H1 (cell line): ENCODE measurements around the gene LRP1. TPM values are rescaled to one million over a fixed set of nuclear protein-coding genes. Genes with fewer than 3 reads are reported as not detected.

Experiments used
- CTCF ChIA-PET: fragments of 300-600 bp; sonication (Branson Sonifier 250); formaldehyde crosslinking; loops from one replicate; lab custom pipeline; 2021; ENCODE audit not compliant: partially characterized antibody; lab: Charles Lee
- POLR2A ChIA-PET: fragments of 300-600 bp; sonication (Branson Sonifier 250); formaldehyde crosslinking; loops from one replicate; lab custom pipeline; 2021; ENCODE audit warnings: inconsistent platforms; ENCODE audit not compliant: partially characterized antibody; lab: Charles Lee
- DNase-seq, 2 experiments: peaks; one replicate each; pipeline versions ENCODE4 v3.0.0 to v3.0.0-alpha.2; 2010 to 2022; ENCODE audit warnings: low spot score in 2 of 2, low read depth in 1 of 2, mixed read lengths in 1 of 2
- FAIRE-seq: peaks from 2 replicates; lab custom pipeline; 2011; peaks lifted over from hg19 to GRCh38; lab: Jason Lieb, UNC
- H2AFZ ChIP-seq: 2 replicates; pipeline ENCODE4 v1.8.1; 2012; ENCODE audit warnings: low read length, inconsistent platforms
- H2AK5ac ChIP-seq: 2 replicates; pipeline ENCODE4 v1.6.1; 2013; ENCODE audit warnings: low read depth, low read length
- H2BK120ac ChIP-seq: replicated peaks from 2 replicates; pipeline ENCODE3; 2013; ENCODE audit warnings: low read depth, low read length, inconsistent platforms
- H2BK12ac ChIP-seq: 2 replicates; pipeline ENCODE4 v1.6.1; 2013; ENCODE audit warnings: low read depth, low read length
- H2BK15ac ChIP-seq: 2 replicates; pipeline ENCODE4 v1.6.1; 2013; ENCODE audit warnings: low read length
- H2BK20ac ChIP-seq: 2 replicates; pipeline ENCODE4 v1.6.1; 2013; ENCODE audit warnings: low read length
- H2BK5ac ChIP-seq: 2 replicates; pipeline ENCODE4 v1.6.1; 2013; ENCODE audit warnings: low read depth, low read length
- H3K14ac ChIP-seq: 2 replicates; pipeline ENCODE4 v1.6.1; 2013; ENCODE audit warnings: inconsistent platforms; ENCODE audit not compliant: insufficient read length
- H3K18ac ChIP-seq: 2 replicates; pipeline ENCODE4 v1.6.1; 2013; ENCODE audit warnings: low read length; ENCODE audit errors: extremely low read depth
- H3K23ac ChIP-seq: 2 replicates; pipeline ENCODE4 v1.6.1; 2013; ENCODE audit warnings: inconsistent platforms; ENCODE audit not compliant: insufficient read length
- H3K23me2 ChIP-seq: 2 replicates; pipeline ENCODE4 v1.6.1; 2013; ENCODE audit warnings: low read depth, low read length
- H3K27ac ChIP-seq: 2 replicates; pipeline ENCODE4 v1.6.1; 2011; ENCODE audit warnings: low read depth, low read length, inconsistent platforms
- H3K27me3 ChIP-seq, 4 experiments: replicated peaks in 1 of 4; 1 replicate in 1 of 4; 2 replicates in 3 of 4; pipeline versions ENCODE4 v1.6.1 to v1.8.1; 2011 to 2013; ENCODE audit warnings: low read length in 3 of 4, mild to moderate bottlenecking in 3 of 4, inconsistent platforms in 2 of 4, mixed read lengths in 2 of 4, moderate library complexity in 1 of 4; ENCODE audit not compliant: control insufficient read depth in 3 of 4, insufficient read depth in 3 of 4; ENCODE audit errors: extremely low read depth in 1 of 4
- H3K36me3 ChIP-seq, 4 experiments: 2 replicates each; pipeline versions ENCODE4 v1.6.1 to v1.8.1; 2011 to 2013; ENCODE audit warnings: mild to moderate bottlenecking in 4 of 4, low read length in 3 of 4, moderate library complexity in 2 of 4, control low read depth in 1 of 4, inconsistent platforms in 1 of 4; ENCODE audit not compliant: insufficient read depth in 4 of 4, control insufficient read depth in 2 of 4
- H3K4ac ChIP-seq: replicated peaks from 2 replicates; pipeline ENCODE3; 2013; ENCODE audit warnings: low read length, low read depth, mixed read lengths, inconsistent platforms; ENCODE audit not compliant: insufficient read length
- H3K4me1 ChIP-seq, 4 experiments: replicated peaks in 1 of 4; 1 replicate in 1 of 4; 2 replicates in 3 of 4; pipeline versions ENCODE4 v1.6.1 to v1.8.1; 2011 to 2013; ENCODE audit warnings: low read length in 3 of 4, inconsistent platforms in 2 of 4, mixed read lengths in 1 of 4; ENCODE audit not compliant: insufficient read depth in 4 of 4, control insufficient read depth in 3 of 4
- H3K4me2 ChIP-seq, 2 experiments: 2 replicates each; pipeline versions ENCODE4 v1.6.1 to v1.8.1; 2011 to 2013; ENCODE audit warnings: low read depth in 2 of 2, low read length in 2 of 2, control low read depth in 1 of 2, inconsistent platforms in 1 of 2, mild to moderate bottlenecking in 1 of 2; ENCODE audit not compliant: insufficient read depth in 1 of 2
- H3K4me3 ChIP-seq, 4 experiments: fragments of 200-600, 300-600 bp in 1 of 4; sonication (generic), shearing (Covaris generic), sonication (Bioruptor Twin) in 1 of 4; 2 replicates each; pipeline versions ENCODE4 v1.5.1 to v1.8.1; 2011 to 2016; ENCODE audit warnings: low read length in 4 of 4, low read depth in 3 of 4, control low read depth in 2 of 4, inconsistent platforms in 2 of 4, mild to moderate bottlenecking in 2 of 4, mixed read lengths in 1 of 4, moderate library complexity in 1 of 4; ENCODE audit not compliant: insufficient read depth in 2 of 4; ENCODE audit errors: extremely low read depth in 1 of 4
- H3K56ac ChIP-seq: replicated peaks from 2 replicates; pipeline ENCODE3; 2013; ENCODE audit warnings: low read depth, mild to moderate bottlenecking, mixed read lengths, low read length, inconsistent platforms; ENCODE audit not compliant: insufficient read length
- H3K79me1 ChIP-seq: 2 replicates; pipeline ENCODE4 v1.6.1; 2013; ENCODE audit warnings: low read depth, low read length, control low read depth
- H3K79me2 ChIP-seq, 2 experiments: 2 replicates each; pipeline versions ENCODE4 v1.6.1 to v1.8.1; 2012 to 2013; ENCODE audit warnings: low read length in 2 of 2, mild to moderate bottlenecking in 2 of 2, inconsistent platforms in 1 of 2; ENCODE audit not compliant: insufficient read depth in 2 of 2, control insufficient read depth in 1 of 2
- H3K9ac ChIP-seq, 4 experiments: replicated peaks in 1 of 4; 1 replicate in 1 of 4; 2 replicates in 3 of 4; pipeline versions ENCODE4 v1.6.1 to v1.8.1; 2011 to 2013; ENCODE audit warnings: low read depth in 3 of 4, low read length in 3 of 4, control low read depth in 2 of 4, mild to moderate bottlenecking in 2 of 4, moderate library complexity in 2 of 4, inconsistent platforms in 1 of 4; ENCODE audit errors: extremely low read depth in 1 of 4
- H3K9me3 ChIP-seq, 2 experiments: 2 replicates each; pipeline versions ENCODE4 v1.6.1 to v1.8.1; 2012 to 2013; ENCODE audit warnings: mild to moderate bottlenecking in 2 of 2, moderate library complexity in 2 of 2, control low read depth in 1 of 2, inconsistent platforms in 1 of 2, low read depth in 1 of 2, low read length in 1 of 2, mixed read lengths in 1 of 2; ENCODE audit not compliant: insufficient read depth in 2 of 2
- H4K20me1 ChIP-seq, 2 experiments: replicated peaks in 1 of 2; 2 replicates each; pipeline versions ENCODE3 to v1.8.1; 2011 to 2013; ENCODE audit warnings: inconsistent platforms in 2 of 2, low read length in 2 of 2, mild to moderate bottlenecking in 1 of 2; ENCODE audit not compliant: insufficient read depth in 2 of 2, control insufficient read depth in 1 of 2
- H4K5ac ChIP-seq: 2 replicates; pipeline ENCODE4 v1.6.1; 2013; ENCODE audit warnings: low read length, low read depth, mixed read lengths, inconsistent platforms; ENCODE audit not compliant: insufficient read length
- H4K8ac ChIP-seq: 2 replicates; pipeline ENCODE4 v1.8.0; 2013; ENCODE audit warnings: mild to moderate bottlenecking, moderate library complexity, low read length, inconsistent platforms; ENCODE audit not compliant: insufficient read depth; ENCODE audit errors: extremely low read depth
- H4K91ac ChIP-seq: replicated peaks from 2 replicates; pipeline ENCODE3; 2013; ENCODE audit warnings: low read length, mixed read lengths, inconsistent platforms; ENCODE audit not compliant: insufficient read length
- CTBP2 ChIP-seq: IDR thresholded peaks from 2 replicates; pipeline ENCODE4 v1.7.0; 2011; ENCODE audit warnings: borderline replicate concordance, mild to moderate bottlenecking, moderate library complexity, mixed read lengths, low read length; ENCODE audit not compliant: insufficient read depth, insufficient read length
- KDM4A ChIP-seq: IDR thresholded peaks from one replicate; pipeline ENCODE4 v1.7.1; 2012; ENCODE audit warnings: low read depth, mild to moderate bottlenecking, moderate library complexity, low read length, inconsistent platforms; ENCODE audit not compliant: severe bottlenecking
- MAFK ChIP-seq: IDR thresholded peaks from 2 replicates; pipeline ENCODE4 v1.6.1; 2012; ENCODE audit warnings: low read depth, mild to moderate bottlenecking, improper control_type of control experiment, low read length
- RBBP5 ChIP-seq: IDR thresholded peaks from 2 replicates; pipeline ENCODE4 v1.7.1; 2012; ENCODE audit warnings: low read depth, mild to moderate bottlenecking, inconsistent platforms, low read length, moderate library complexity, borderline replicate concordance
- SP1 ChIP-seq: IDR thresholded peaks from 2 replicates; pipeline ENCODE4 v1.6.1; 2011; ENCODE audit warnings: low read depth, low read length
- SP2 ChIP-seq: IDR thresholded peaks from 2 replicates; pipeline ENCODE4 v1.6.1; 2012; ENCODE audit warnings: mild to moderate bottlenecking, low read length, inconsistent platforms
- SP4 ChIP-seq: IDR thresholded peaks from 2 replicates; pipeline ENCODE4 v1.6.1; 2012; ENCODE audit warnings: low read length, inconsistent platforms
- SUZ12 ChIP-seq: fragments of 200-600 bp; sonication (generic); IDR thresholded peaks from 2 replicates; pipeline ENCODE4 v1.6.1; 2012; ENCODE audit warnings: mild to moderate bottlenecking, inconsistent platforms, low read length, moderate library complexity, mixed read lengths
- TAF7 ChIP-seq: optimal IDR thresholded peaks from 2 replicates; pipeline ENCODE3; 2011; ENCODE audit warnings: low read depth, mild to moderate bottlenecking, inconsistent platforms, low read length, moderate library complexity, borderline replicate concordance
- TBP ChIP-seq: IDR thresholded peaks from 2 replicates; pipeline ENCODE4 v1.6.1; 2011; ENCODE audit warnings: low read depth, low read length, improper control_type of control experiment
- WGBS, 2 experiments: shearing (Covaris generic) in 1 of 2; methylation state at CpG; one replicate each; pipeline versions ENCODE4 v1.1.6 to v1.1.7; 2013 to 2015; ENCODE audit warnings: low lambda C conversion rate in 2 of 2, mixed read lengths in 2 of 2, inconsistent platforms in 1 of 2, low coverage in 1 of 2, missing lambda C conversion rate in 1 of 2; ENCODE audit not compliant: insufficient replicate concordance in 2 of 2, insufficient coverage in 1 of 2, insufficient read length in 1 of 2; ENCODE audit errors: extremely low coverage in 1 of 2, missing lambda C conversion rate in 1 of 2; 5-methylcytosine and 5-hydroxymethylcytosine counted together
- polyA plus RNA-seq, 7 experiments: library from polyadenylated mRNA; depleted of rRNA in 3 of 7; stranded (reverse) in 5 of 7; unstranded in 2 of 7; fragments of >200 nt in 5 of 7; fragments of 200-250 nt in 2 of 7; gene quantifications; 1 replicate in 5 of 7; 2 replicates in 1 of 7; 4 replicates in 1 of 7; pipeline versions ENCODE4 v1.2.1 to v1.2.3, GENCODE V29; 2011 to 2013; ENCODE audit warnings: missing spikeins in 2 of 7, mixed read lengths in 2 of 7
- total RNA-seq: library from RNA; stranded (reverse); fragmentation: NEBNext Ultra II Directional; extraction: Animal tissue kit (Norgen Biotek cat#: 25700); gene quantifications from 2 replicates; pipeline ENCODE4 v1.2.1, GENCODE V29; 2021
- TF ChIP-seq, protein P1 (sequence below): IDR thresholded peaks from 2 replicates; pipeline ENCODE4 v1.6.1; 2012; ENCODE audit warnings: low read length, inconsistent platforms
- TF ChIP-seq, protein P2 (sequence below): IDR thresholded peaks from 2 replicates; pipeline ENCODE4 v1.6.1; 2012; ENCODE audit warnings: inconsistent platforms

LRP1 gene
- total and polyA plus RNA-seq, 2 of the 8 experiments (the other 6 are each of a cell fraction or from before 2014, with no cell fraction given): 35.3 to 92.5 TPM

DNA sequence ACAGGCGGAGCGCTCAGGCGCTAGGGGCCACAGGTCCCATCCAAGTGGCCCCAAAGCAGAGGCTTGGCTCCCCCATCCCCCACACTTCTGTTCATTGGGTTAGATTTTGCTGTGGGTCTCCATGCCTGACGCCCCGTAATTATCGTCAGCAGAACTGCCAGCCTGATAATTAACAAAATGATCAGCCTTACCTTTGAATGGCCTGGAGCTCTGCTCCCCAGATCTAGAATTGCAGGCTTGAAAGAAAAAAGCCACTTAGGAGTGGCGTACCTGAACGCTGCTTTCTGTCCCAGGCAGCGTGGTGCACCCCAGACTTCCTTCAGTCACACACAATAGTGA is 47.8 kb downstream of the LRP1 start:
- H3K4ac ChIP-seq: no peak overlapping the region
- H3K9ac ChIP-seq: no peak overlapping the region
- no peak overlapping the region for H2BK20ac ChIP-seq
- H3K23me2 ChIP-seq: no peaks in the 10 kb centered on the region
- H3K4me2 ChIP-seq: no peak overlapping the region
- no peak overlapping the region for H2BK120ac ChIP-seq
- H2BK5ac ChIP-seq: no peak overlapping the region
- no peak overlapping the region for H3K18ac ChIP-seq
- DNase-seq (no peak), FAIRE-seq (no peak)
- CTCF ChIA-PET: interaction anchor here (0.7 to 21.9 kb wide), 38 partner anchors 9 to 435 kb away, joined by 3 to 389 read pairs (median 4); partner anchors contain the start of genes DCTN2, LRP1, LRP1-AS and SHMT2
- H4K91ac ChIP-seq: no peak overlapping the region
- no peaks in the 10 kb centered on the region for H3K79me1 ChIP-seq
- no peak overlapping the region for H3K23ac ChIP-seq
- no peak overlapping the region for H3K4me3 ChIP-seq
- H4K8ac ChIP-seq: no peak overlapping the region
- H2BK12ac ChIP-seq: no peak overlapping the region
- H3K56ac ChIP-seq: no peak overlapping the region
- no peak overlapping the region for H2AK5ac ChIP-seq
- no peaks in the 10 kb centered on the region for H3K4me1 ChIP-seq
- WGBS, 2 experiments: 92% methylated on average over 9 of the region's 9 CpGs; no CpG with 5 or more reads in 1 of the 2 experiments
- H3K9me3 ChIP-seq: no peaks in the 10 kb centered on the region
- H3K27me3 ChIP-seq: no peaks in the 10 kb centered on the region
- no peak overlapping the region for H2BK15ac ChIP-seq
- POLR2A ChIA-PET: interaction anchor here (0.6 to 9.9 kb wide), 22 partner anchors 10 to 344 kb away, joined by 3 to 91 read pairs (median 4); partner anchors contain the start of genes DDIT3, LRP1, LRP1-AS and SHMT2
- H3K27ac ChIP-seq: no peak overlapping the region
- H3K79me2 ChIP-seq: no peaks in the 10 kb centered on the region
- no peak overlapping the region for H4K5ac ChIP-seq
- peaks cover 36 to 67% (median 57%) of the 10 kb centered on the region in 4 experiments for H3K36me3 ChIP-seq
- peaks cover 4 to 19% of the 10 kb centered on the region in 2 experiments for H4K20me1 ChIP-seq
- no peak overlapping the region for H2AFZ ChIP-seq
- no peak overlapping the region for H3K14ac ChIP-seq
- TF ChIP-seq, protein P1, sequence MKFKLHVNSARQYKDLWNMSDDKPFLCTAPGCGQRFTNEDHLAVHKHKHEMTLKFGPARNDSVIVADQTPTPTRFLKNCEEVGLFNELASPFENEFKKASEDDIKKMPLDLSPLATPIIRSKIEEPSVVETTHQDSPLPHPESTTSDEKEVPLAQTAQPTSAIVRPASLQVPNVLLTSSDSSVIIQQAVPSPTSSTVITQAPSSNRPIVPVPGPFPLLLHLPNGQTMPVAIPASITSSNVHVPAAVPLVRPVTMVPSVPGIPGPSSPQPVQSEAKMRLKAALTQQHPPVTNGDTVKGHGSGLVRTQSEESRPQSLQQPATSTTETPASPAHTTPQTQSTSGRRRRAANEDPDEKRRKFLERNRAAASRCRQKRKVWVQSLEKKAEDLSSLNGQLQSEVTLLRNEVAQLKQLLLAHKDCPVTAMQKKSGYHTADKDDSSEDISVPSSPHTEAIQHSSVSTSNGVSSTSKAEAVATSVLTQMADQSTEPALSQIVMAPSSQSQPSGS: no peak
- TF ChIP-seq CTBP2: no peak
- TF ChIP-seq RBBP5: no peak
- no peak for TF ChIP-seq SP2
- no peak for TF ChIP-seq TBP
- no peak for TF ChIP-seq SUZ12
- TF ChIP-seq SP1: no peak
- no peak for TF ChIP-seq SP4
- TF ChIP-seq, protein P2, sequence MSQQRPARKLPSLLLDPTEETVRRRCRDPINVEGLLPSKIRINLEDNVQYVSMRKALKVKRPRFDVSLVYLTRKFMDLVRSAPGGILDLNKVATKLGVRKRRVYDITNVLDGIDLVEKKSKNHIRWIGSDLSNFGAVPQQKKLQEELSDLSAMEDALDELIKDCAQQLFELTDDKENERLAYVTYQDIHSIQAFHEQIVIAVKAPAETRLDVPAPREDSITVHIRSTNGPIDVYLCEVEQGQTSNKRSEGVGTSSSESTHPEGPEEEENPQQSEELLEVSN: no peak
- TF ChIP-seq MAFK: no peak
- no peak for TF ChIP-seq TAF7
- no peak for TF ChIP-seq KDM4A
